K562 (cell line): Measurements from ENCODE around the gene SLC15A3.

Experiments used
- CSDE1 ChIP-seq, 2 experiments: fragments of 450-650 bp; IDR thresholded peaks; 2 replicates each; pipeline ENCODE4 v1.6.1; 2016; ENCODE audit warnings: mild to moderate bottlenecking in 1 of 2
- CTCF ChIP-seq, 3 experiments: IDR thresholded peaks in 2 of 3; conservative IDR thresholded peaks in 1 of 3; 2 replicates each; pipeline ENCODE4 v1.5.1; 2011 to 2012; ENCODE audit warnings: low read length in 3 of 3, mild to moderate bottlenecking in 3 of 3, control low read depth in 2 of 3, improper control_type of control experiment in 1 of 3, inconsistent platforms in 1 of 3, low read depth in 1 of 3, mixed read lengths in 1 of 3, moderate library complexity in 1 of 3; ENCODE audit not compliant: insufficient read depth in 2 of 3
- DLX4 ChIP-seq: fragments of 250-450 bp; sonication (Bioruptor Pico); IDR thresholded peaks from 2 replicates; pipeline ENCODE4 v1.6.1; 2021; ENCODE audit warnings: mild to moderate bottlenecking
- FIP1L1 ChIP-seq: fragments of 200-400 bp; formaldehyde crosslinking; IDR thresholded peaks from 2 replicates; pipeline ENCODE4 v1.6.1; 2018; ENCODE audit warnings: mild to moderate bottlenecking, low read depth, low read length; ENCODE audit not compliant: poor library complexity, severe bottlenecking
- HDAC1 ChIP-seq, 2 experiments: fragments of 450-650 bp; IDR thresholded peaks; 2 replicates each; pipeline ENCODE4 v1.6.1; 2016 to 2017; ENCODE audit warnings: inconsistent platforms in 1 of 2, mild to moderate bottlenecking in 1 of 2, moderate library complexity in 1 of 2
- NR2C2 ChIP-seq, 2 experiments: fragments of 200-800 bp in 1 of 2; sonication (Bioruptor generic) in 1 of 2; sonication (generic) in 1 of 2; formaldehyde crosslinking in 1 of 2; IDR thresholded peaks; 2 replicates each; pipeline versions ENCODE4 v1.6.1 to v1.8.0; 2016 to 2022; ENCODE audit warnings: mild to moderate bottlenecking in 1 of 2, missing compliant biosample characterization in 1 of 2, missing genetic modification characterization in 1 of 2, missing genetic modification reagents in 1 of 2
- PKNOX1 ChIP-seq: fragments of 450-650 bp; IDR thresholded peaks from 2 replicates; pipeline ENCODE4 v1.6.1; 2016
- POLR2AphosphoS2 ChIP-seq: IDR thresholded peaks from 2 replicates; pipeline ENCODE4 v1.6.1; 2012; ENCODE audit warnings: low read length, improper control_type of control experiment
- POLR3G ChIP-seq: IDR thresholded peaks from 2 replicates; pipeline ENCODE4 v1.6.1; 2011; ENCODE audit not compliant: insufficient read length, insufficient replicate concordance; ENCODE audit errors: extremely low read depth
- TCF7 ChIP-seq: sonication (generic); IDR thresholded peaks from 2 replicates; pipeline ENCODE4 v1.6.1; 2016; ENCODE audit warnings: antibody characterized with exemption, borderline replicate concordance
- USF2 ChIP-seq: sonication (generic); formaldehyde crosslinking; IDR thresholded peaks from 2 replicates; pipeline ENCODE4 v1.5.0; 2020; ENCODE audit warnings: missing genetic modification reagents
- ZBTB11 ChIP-seq, 3 experiments: fragments of 200-800 bp in 1 of 3; fragments of 250-450 bp in 1 of 3; fragments of 450-650 bp in 1 of 3; sonication (Bioruptor Pico) in 1 of 3; sonication (Bioruptor generic) in 1 of 3; formaldehyde crosslinking in 1 of 3; IDR thresholded peaks; 2 replicates each; pipeline versions ENCODE4 v1.6.1 to v1.8.0; 2016 to 2022; ENCODE audit warnings: mild to moderate bottlenecking in 2 of 3, missing genetic modification characterization in 2 of 3, missing compliant biosample characterization in 1 of 3, moderate library complexity in 1 of 3
- ZNF830 ChIP-seq: fragments of 250-450 bp; sonication (Bioruptor Pico); IDR thresholded peaks from 2 replicates; pipeline ENCODE4 v1.5.0; 2021; ENCODE audit warnings: mild to moderate bottlenecking

- no peak for TF ChIP-seq DLX4 (CRISPR knock-in tag)
- TF ChIP-seq FIP1L1 = no peak
- no peak for TF ChIP-seq HDAC1 (IDR thresholded peaks at IDR 0.05)
- no peak for TF ChIP-seq POLR3G
- TF ChIP-seq POLR2AphosphoS2 = no peak
- no peak for TF ChIP-seq PKNOX1
- TF ChIP-seq NR2C2 (CRISPR knock-in tag; IDR thresholded peaks at IDR 0.05) = no peak
- no peak for TF ChIP-seq NR2C2 (tag; IDR thresholded peaks at IDR 0.05)
- no peak for TF ChIP-seq USF2 (CRISPR knock-in tag)
- no peak for TF ChIP-seq ZBTB11 (CRISPR knock-in tag; IDR thresholded peaks at IDR 0.05)
- TF ChIP-seq CSDE1 (IDR thresholded peaks at IDR 0.05) = no peak
- TF ChIP-seq TCF7 = no peak
- TF ChIP-seq CTCF (IDR thresholded peaks at IDR 0.05 in 2 of 3, conservative IDR thresholded peaks at IDR 0.05 in 1 of 3; ENCODE audit: insufficient read depth in 2 of 3, low read depth in 1 of 3, low read length in 3 of 3) = no peak
- no peak for TF ChIP-seq ZNF830 (CRISPR knock-in tag)
Measured at GRCh38 chr11:60946601-60947264, 5.2 kb downstream of the SLC15A3 start.
